ENCODE data around the gene LGR5.

Gene LGR5

DNA sequence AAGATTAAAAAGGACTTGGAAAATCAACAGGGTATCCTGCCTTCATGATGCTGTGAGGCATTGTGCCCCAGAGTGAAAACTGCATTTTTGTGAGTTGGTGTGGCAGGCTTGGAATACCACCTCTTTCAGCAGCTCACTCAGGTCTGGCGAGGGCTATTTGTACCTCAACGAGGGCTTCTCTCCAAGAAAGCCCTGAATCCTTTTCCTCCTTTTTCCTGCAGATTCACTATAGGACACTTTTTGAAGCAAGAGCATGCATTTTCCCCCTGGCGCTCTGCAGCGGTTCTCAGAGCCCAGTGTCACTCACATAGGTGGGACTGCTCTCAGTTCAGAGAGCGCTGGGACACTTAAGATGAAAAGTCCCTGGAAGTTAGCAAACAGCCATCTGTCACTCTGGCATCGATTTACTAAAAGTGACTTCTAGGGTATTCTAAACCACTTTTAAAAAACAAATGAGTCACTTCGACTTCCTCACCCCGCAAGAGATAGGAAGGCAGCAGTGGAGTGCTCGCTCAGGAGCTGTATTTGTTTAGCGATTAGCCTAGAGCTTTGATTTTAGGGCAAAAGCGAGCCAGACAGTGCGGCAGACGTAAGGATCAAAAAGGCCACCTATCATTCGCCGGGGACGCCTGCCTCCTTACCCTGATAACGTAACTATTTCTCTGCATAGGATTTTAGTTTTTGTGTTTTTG is 782 bp upstream of the LGR5 start:
- DNase-seq: peak; percentile 42

DNA sequence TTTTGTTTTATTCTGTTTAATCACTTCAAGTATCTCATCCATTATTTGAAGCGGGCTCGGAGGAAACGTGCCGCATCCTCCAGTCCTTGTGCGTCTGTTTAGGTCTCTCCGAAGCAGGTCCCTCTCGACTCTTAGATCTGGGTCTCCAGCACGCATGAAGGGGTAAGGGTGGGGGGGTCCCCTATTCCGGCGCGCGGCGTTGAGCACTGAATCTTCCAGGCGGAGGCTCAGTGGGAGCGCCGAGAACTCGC is 311 bp upstream of the LGR5 start:
- no peak for DNase-seq

DNA sequence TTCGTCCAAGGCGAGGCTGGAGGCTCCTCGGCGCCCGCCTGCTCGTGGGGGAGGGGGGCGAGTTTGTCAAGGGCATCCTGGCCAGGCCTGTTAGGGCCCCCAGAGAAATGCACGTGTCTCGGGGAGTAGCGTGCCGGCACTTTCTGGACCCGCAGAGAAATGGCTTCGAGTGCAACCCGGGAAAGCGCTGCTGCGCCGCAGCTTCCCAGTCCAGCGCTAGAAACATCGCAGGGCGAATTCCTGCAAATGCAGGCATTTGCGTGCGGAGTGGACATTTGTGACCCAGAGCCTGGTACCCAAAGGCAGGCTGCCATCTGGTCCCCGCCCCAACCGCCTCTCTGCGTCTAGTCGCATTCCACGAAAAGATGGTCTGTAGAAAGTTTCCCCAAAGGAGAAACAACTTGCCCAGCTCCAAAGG is 756 bp downstream of the LGR5 start:
- peak; percentile 53 for DNase-seq

DNA sequence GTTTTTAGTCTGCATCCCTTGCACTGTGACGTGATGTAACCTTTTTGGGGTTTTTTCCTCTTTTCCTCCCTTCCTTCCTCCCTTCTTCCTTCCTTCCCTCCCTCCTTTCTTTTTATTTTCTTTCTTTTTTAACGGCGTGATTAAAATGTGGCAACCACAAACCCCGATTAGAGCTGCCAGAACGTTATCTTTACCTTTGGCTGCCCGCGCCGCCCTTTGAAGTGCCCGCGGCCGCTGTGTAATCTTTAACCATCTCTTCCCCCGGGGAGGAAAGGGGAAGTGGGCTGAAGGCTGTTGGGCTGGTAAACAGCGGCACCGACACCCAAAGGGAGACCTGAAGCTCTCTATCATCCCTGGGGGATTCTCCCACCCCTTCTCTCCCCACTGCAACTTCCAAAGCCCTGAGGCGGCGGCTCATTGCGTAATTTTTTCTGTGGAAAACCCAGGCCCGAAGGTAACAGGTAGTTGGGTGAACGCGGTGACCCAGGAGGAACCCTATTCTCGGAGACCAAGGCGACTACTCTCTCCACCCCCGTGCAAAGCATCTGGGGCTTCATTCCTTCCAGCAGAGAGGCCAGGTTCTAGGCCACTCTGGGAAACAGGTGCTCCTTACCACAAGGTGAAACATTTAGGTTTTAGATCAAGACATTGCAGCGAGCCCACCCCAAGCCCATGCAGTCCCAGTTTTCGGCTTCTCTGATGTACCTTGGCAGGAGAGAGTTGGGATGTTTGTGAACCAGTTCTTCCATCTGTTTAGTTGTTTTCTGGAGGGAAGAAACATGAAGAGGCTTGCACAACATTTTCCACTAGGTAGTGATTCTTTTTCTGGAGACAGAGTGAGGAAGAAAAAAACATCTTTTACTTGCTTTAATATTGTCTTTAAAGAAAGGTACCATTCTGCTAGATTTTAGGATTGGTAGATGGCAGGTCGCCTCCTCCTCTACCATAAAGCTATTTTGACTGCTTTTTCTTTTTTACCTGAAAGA is 1.5 kb downstream of the LGR5 start:
- peak; percentile 28 for DNase-seq

DNA sequence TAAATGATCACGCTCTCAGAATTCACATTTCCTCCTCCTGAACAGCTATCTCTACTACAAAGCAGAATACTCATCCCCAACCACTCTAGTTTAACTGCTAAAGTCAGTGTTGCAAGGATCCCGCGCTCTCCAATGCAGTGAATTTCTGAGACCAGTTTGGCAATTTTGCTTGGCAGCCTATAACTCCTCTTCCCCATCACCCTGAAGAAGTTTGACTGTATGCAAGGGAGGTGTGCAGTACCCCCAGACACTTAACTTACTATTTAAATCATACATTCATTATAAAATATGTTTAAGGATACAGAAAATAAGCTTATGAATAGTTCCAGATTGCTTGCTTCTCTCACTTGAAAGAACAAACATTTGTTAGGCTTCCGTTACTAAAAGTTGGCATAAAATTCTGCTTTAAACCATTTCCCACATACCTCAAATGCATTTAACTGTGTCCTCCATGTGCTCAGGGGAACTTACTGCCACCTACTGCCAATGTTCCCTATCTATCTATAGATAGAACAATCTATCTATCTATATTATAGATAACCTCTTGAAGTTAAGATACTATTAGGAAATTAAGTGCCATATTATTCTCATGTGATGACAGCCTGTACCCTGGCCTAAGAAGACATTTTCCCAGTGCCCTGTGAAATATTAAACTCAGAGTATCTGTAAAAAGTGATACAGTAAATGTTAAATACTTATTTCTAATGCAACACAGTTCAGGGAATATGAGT is 2.4 kb downstream of the LGR5 start:
- no peak for DNase-seq

DNA sequence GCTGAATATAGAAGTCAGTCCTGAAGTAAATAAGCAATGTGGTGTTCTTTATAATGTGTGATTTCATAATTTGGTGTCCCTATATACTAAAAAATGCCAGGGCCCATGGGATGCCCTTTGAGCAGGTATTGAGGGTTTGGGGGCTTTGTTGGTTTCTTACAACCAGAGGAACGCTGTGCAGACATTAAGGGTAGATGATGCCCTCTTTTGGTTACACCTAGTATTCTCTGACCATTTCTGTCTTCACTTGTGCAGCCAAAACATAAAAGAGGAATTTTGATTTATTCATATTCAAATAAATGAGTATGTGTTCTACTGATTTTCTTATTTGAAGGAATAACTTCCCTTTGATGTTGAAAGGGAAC is 3.0 kb downstream of the LGR5 start:
- DNase-seq: no peak

DNA sequence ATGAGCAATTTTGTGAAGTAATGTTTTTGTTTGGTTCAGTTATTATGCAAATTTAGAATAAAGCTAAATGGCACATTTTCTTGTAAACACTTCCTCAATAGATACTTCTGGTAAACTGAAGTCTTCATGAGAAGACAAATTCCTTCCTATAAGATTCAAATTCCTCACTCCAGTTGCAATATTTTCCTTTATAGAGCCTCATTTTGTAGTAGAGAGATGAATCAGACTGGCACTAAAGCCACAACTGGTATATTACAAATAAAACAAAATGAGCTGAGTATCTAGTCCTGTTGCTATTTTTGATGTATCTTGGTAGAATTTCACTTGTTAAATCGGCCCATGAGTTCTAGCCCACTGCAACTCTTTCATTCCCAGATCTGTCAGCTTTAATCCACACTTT is 5.5 kb downstream of the LGR5 start:
- no peak for DNase-seq

DNA sequence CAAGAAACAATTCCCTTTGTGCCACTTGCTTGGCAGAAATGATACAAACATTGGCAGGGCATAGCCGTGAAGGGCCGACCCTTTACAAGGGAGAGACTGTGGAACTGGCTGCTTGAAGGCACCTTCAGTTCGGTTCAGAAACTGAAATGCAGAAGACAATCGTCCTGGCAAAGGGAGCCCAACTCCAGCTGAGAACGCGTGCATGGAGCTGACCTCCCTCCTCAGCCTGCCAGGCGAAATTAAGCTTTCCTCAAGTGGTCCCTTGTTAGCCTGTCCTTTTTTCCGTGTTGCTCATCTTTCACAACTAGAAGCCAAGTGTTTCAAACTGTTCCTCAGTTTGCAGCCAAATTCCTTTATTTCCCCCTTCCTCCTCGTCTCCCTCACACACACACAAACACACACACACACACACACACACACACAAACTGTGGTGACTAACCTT is 8.1 kb downstream of the LGR5 start:
- DNase-seq: no peak

DNA sequence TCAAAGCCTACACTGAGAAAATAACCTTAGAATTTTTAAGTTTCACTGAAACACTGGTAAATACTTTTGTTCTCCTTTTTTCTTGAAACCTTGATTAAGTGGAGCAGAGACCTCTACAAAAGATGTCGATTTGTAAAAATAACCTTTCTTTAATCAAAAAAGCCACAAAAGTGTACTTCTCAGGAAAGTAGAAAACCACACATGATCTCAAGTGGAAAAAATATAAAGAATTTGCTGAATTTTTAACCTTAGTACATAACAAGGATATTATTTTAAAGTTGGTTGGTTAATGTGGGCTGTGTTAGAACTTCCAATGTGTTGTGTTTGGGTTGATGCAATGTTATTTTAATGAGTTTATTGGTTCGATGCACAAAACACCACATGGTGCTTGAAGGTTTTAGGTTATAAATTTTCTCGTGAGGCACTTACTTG is 8.6 kb downstream of the LGR5 start:
- DNase-seq: no peak

DNA sequence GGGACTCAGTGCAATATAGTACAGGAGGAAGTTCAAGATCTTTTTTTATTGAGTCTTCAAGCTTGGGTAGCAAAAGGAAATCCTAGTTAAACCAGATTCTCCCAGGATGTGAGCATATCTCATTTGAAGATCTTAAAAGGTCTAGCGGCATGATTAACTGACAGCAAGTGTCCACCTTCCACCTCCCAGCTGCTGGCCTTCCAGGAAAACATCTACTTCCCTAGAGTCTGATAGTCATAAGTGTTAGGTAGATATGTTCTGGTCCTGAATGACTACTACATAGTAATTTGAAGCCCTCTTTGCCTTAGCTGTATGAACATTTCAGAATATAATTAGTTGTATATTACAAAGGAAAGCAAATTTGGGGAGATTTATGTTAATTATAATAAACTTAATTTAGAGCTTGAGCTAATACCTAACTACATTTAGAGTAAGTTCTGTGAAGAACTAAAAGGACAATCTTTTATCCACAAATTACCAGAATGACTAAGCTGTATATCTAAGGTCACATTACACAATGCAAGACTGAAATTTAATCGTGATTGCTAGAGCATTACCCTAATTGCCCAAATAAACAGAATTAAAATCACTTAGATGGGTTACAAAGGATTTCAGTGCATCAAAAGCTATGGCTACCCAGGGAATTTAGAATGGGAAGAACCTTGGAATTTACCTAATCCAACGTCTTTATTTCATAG is 9.9 kb downstream of the LGR5 start:
- no peak for DNase-seq

DNA sequence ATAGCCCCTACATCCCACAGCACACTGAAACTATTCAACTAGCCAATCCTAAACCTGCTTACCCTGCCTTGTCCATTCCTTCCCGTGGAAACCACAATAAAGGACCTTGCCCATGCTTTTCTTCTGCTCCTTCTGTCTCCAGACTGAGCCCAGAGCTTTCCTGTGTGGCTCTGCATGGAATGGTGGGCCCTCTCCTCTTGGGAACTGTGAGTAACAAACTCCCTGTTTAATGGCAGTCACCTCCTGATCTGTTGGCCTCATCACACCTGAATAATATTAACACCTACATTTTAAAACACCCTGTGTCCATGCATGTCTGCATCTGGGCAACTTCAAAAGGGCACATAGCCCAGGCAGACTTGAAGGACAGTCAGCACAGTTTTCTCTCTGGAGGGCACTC is 12.4 kb downstream of the LGR5 start:
- no peak for DNase-seq

DNA sequence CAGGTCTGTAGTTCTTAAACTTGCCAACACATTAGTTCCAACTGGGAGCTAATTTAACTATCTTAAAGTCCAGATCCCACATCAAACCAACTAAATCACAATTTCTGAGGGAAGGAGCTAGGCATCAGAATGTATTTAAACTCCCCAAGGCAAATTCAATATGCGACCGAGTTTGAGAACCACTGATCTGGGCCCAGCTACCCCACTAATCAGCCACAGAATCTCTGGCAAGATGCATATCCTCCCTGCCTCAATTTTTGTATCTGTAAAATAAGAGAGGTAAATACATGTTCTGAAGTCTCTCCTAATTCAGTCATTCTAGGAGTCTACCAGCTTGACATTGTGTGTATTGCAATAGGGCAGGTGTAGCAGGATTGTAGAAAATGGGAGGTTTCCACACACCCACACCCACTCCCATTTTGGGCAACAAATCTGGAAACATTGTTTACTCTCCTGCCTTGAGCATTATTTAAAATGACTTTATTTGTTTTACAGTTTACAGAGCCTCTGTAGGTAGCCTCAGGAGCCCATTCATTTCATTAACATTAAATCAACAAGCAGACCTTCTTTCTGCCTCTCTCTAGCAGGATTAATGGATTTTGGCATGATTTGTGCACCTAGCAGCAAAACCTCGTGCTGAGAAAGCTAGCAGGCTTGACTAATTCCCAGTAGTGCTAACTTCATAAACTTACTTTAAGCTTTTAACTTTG is 15.6 kb downstream of the LGR5 start:
- peak; percentile 93 for DNase-seq

DNA sequence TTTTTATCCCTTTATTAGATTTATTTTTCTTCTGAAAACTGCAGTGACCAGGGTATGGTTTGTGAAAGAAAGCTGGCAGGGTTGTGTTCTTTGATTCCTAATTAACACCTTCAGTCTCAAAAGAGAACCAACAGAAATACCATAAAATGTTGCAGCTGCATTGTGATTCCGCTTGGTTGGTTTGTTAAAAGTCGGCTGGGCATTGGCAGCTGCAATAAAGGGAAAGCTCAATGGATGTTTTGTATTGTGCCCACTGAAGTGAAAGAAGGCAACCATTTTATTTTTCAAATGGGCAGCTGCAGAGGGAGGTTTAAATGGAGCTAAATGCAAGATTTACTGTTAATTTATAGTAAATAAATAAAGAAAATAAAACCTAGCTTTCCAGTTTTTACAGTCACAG is 16.7 kb downstream of the LGR5 start:
- DNase-seq: peak; percentile 86

DNA sequence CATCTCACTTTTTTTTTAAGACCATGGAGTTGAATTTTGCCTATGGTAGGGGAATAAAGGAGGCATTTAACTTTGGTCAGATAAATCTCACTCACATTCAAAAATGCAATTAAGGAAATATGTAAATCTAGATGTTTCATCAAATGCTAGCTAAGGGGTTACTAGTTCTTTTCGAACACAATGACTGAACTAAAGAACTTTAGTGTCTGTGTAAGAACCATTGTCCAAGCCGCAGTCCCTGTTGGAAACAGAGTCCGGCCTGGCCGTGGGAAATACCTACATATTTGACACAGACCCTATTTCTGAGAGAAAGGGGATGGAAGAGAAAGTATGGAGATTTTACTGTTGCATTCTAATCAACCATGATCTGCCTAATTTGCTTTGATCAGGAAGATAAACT is 17.4 kb downstream of the LGR5 start:
- no peak for DNase-seq

DNA sequence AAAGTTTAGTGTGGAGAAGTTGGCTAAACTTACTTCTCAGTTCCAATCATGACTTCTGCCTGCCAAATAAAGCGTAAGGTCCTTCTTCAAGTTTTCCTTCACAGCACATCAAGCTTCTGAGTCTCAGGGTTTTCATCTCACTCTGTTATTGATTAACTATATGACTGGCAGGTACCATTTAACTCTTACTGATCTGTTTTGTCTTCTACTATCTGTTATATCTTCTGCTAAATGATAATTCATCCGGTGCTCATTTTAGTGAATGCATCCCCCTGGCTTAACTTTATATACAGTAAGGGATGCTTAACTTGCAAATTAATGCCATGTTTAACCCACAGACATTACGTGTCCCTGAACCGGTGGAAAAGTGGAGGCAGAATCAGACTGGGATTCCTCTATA is 20.7 kb downstream of the LGR5 start:
- DNase-seq: no peak

DNA sequence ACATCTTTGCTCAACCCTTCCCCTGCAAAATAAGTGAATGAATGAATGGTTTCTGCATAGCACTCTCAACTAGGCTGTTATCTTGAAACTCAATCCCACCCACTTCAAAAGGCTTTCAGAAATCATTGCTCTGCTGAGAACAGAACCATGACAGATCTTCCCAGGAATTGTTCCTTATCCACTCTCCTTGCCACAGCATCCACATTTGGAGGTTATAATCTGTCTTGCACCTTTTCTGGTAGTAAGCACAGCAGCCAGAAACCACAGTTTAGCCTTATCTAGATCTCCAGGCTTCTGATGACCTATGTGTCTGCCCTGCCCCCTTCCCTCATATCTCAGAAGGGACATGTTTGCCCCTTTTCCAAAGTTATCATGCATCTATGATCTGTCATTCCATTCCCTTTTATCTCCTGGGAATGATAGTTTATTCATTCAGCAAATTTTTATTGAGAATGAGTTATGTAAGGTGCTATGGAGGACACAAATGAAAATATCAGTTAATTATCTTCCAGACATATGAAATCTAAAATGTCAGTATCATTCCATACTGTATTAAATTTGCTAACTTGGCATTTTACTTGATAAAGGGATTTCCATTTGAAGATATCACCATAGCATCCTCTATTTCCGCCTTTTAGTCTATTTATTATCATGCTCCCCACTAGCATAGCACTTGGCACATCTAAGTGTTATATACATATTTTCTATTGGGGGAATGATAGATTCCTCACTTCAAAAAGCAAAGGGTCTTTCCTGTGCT is 21.4 kb downstream of the LGR5 start:
- no peak for DNase-seq

DNA sequence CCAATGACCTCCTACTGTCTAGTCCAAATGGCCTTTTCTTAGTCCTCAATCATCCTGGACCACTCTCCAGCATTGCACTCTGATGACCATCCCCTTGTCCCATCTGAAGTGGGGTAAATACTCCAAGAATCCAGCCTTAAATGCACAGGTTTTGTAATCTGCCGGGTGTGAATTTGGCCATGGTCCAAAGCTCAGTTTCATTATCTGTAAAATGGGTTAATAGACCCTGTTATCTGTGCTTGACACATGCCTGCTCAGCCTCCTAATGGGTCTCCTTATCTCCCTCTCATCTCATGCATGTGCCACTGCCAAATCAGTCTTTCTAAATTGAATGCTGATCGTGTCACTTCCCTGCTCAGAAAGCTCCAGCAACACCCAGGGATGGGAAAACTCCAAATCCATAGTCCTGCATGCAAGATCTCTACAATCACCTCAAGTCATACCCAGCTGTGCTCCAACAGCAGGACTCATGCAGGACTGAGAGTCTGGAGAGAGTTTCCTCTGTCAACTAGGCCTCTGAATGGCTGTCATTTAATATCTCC is 22.3 kb downstream of the LGR5 start:
- no peak for DNase-seq

DNA sequence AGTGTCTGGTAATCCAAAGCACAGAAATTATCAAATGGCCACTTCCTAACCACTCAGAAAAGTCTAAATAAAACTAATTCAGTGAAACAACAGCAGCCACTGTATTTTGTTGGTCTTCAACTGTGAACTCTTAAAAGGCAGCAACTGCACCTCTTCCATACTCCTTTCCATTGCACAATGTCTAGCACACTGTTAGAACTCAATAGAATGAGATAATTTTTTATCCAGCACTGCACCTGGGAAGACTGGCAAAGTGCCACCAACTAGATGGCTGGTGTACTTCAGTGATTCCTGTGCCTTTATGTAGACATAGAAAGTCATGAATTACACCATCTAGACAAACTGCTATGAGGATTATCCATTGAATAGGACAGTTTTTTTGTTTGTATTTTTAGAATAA is 26.2 kb downstream of the LGR5 start:
- DNase-seq: peak; percentile 89

DNA sequence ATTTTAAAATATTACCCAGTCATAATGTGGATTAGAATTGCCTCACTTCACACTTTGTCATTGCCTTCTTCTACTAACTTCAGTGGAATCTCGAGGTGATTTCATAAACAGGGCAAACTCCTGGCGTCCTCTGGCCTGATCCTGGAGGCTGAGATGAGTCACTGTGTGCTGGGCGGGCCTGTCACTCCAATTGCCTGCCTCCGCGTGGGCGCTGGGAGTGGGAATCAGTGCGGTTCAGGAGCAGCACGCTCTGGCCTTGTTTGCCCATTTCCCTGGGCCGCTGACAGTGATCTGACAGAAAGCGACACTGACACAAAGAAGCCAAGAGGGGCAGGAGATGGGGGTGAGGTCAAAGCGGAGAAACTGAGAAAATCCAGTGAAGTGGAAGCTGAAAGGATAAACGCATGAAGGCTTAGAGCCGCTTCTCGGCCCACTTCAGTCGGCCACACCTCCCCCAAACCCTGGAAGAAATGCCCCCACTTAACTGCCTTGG is 29.7 kb downstream of the LGR5 start:
- DNase-seq: no peak

DNA sequence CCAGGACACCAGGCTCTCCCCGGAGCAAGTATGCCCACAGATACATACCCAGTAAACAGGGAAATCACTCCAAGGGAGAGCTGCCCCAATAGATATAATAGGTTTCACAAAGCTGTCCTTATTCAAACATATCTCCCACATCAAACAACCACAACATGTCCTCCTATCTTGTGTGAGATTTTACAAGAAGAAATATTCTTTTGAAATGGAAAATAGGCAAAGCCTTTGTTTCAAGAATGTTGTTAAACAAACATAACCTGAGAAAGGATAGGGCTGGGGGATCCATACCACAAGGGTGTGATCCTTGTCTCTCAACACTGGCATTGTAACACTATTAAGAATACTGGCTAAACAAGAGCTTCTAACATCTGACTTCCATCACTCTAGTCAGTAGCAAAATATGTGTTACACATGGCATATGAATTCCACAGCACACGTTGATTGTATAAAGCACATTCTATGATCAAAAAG is 32.9 kb downstream of the LGR5 start:
- DNase-seq: no peak

DNA sequence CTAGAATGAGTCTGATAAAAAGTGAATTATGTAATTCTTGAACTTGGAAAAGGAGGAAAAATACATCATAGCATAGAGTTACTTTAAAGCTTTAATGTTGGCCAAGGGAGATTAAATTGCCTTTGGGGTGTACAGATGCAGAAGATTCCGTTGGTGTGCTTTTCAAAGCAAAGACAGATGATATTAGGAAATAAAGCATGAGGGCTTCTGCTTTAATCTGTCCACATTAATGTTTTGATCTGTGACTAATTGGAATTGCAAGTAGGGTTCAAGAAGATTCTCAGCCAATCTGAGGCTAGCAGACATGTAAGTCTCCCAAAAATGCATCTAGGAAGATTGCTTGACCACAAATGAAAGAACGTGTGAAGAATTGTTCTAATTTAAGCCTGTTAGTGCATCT is 35.2 kb downstream of the LGR5 start:
- no peak for DNase-seq

Data from NCI-H345 (cell line).